GM12874 (cell line): ENCODE data around the gene FAM163B.

ENCODE experiments used
- TF ChIP-seq, protein P1 (sequence below): IDR thresholded peaks from 2 replicates; pipeline ENCODE4 v1.5.1; 2011; ENCODE audit warnings: low read depth, mild to moderate bottlenecking, control low read depth, low read length, moderate library complexity; ENCODE audit not compliant: insufficient read depth

Gene FAM163B

GRCh38 chr9:133560311-133560710, 48.9 kb downstream of the FAM163B start:
- TF ChIP-seq, protein P1, sequence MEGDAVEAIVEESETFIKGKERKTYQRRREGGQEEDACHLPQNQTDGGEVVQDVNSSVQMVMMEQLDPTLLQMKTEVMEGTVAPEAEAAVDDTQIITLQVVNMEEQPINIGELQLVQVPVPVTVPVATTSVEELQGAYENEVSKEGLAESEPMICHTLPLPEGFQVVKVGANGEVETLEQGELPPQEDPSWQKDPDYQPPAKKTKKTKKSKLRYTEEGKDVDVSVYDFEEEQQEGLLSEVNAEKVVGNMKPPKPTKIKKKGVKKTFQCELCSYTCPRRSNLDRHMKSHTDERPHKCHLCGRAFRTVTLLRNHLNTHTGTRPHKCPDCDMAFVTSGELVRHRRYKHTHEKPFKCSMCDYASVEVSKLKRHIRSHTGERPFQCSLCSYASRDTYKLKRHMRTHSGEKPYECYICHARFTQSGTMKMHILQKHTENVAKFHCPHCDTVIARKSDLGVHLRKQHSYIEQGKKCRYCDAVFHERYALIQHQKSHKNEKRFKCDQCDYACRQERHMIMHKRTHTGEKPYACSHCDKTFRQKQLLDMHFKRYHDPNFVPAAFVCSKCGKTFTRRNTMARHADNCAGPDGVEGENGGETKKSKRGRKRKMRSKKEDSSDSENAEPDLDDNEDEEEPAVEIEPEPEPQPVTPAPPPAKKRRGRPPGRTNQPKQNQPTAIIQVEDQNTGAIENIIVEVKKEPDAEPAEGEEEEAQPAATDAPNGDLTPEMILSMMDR: no peak

GRCh38 chr9:133558191-133559126, 50.7 kb downstream of the FAM163B start:
- TF ChIP-seq, protein P1: no peak

GRCh38 chr9:133557581-133557980, 51.6 kb downstream of the FAM163B start:
- TF ChIP-seq, protein P1: no peak

DNA sequence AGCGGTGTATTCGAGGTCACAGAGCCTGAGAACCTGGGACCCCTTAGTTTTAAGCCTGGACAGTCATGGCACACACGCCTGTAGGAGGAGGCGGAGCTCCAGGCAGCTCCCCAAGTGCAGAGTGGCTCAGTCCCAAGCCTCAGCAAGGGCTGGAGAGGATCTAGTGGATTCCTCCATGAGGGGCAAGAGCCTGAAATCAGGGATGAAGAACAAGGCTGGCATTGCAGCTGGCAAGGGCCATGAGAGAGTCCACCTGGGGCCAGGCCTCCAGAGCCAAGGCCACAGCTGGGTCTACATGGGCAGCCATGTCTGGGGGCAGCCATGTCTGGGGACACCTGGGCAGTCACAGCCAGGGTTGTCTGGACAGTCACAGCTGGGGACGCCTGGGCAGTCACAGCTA, 52.8 kb downstream of the FAM163B start:
- TF ChIP-seq, protein P1: no peak

- TF ChIP-seq, protein P1: no peak
These were observed 54.5 kb downstream of the FAM163B start for GRCh38 chr9:133554729-133555128.

DNA sequence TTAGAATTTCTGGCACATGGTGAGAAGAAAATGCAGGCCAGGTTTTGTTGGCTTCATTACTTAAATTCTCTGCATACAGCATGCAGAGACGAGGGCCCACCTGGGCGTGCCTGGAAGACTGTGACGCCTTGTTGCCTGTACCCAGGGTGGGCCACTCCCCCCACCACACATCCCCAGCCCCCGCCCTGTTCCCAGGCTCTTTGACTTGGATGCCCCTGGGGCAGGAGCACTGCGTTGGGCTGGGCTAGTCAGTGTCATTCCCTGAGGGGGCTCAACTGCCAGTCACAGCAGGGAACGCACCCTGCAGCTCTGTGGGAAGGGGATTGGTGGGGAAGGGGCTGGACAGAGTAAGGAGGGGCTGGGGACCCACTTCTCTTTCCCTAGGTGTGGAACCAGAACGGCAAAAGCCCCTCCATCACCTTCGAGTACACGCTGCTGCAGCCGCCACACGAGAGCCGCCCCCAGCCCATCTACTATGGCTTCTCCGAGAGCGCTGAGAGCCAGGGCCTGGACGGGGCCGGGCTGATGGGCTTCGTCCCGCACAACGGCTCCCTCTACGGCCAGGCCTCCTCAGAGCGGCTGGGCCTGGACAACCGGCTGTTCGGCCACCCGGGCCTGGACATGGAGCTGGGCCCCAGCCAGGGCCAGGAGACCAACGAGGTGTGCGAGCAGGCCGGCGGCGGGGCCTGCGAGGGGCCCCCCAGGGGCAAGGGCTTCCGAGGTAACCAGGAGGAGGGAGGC, 55.0 kb downstream of the FAM163B start:
- TF ChIP-seq, protein P1: no peak

DNA sequence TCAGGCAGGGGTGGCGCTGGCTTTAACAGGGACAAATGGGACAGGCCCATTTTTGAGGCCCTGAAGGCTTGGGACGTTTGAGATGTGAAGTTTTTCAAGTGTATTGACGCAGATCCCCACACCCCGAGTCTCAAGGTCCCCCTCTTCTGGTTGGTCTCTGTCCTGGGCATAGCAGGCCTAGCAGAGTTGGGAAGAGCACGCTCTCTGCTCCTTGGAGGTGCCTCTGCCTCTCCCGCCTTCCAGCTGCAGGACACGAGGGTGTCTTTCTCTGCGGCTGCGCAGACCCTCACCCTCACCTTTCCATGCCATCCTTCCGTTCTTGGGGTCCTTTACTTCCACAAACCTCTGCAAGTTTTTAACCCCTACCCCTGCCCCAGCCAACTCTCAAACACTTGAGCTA, 56.1 kb downstream of the FAM163B start:
- TF ChIP-seq, protein P1: no peak
